HG02870 (cell line): Measurements from ENCODE around the gene TENT5A.

Experiments
- ATAC-seq: cut with Tn5 transposase; IDR thresholded peaks from one replicate; pipeline ENCODE4 v1.9.1; 2021; ENCODE audit warnings: mild to moderate bottlenecking, moderate library complexity; ENCODE audit not compliant: unreplicated experiment

TENT5A gene

GRCh38 chr6:81772741-81773140, 20.3 kb upstream of the TENT5A start:
- ATAC-seq, result peak; percentile 100

GRCh38 chr6:81771097-81771496, 18.6 kb upstream of the TENT5A start:
- ATAC-seq, result no peak

GRCh38 chr6:81770381-81770780, 17.9 kb upstream of the TENT5A start:
- ATAC-seq, result no peak

- ATAC-seq, result no peak
These were observed 17.3 kb upstream of the TENT5A start for GRCh38 chr6:81769824-81770223.

GRCh38 chr6:81768150-81768942, 15.9 kb upstream of the TENT5A start:
- ATAC-seq, result no peak

- no peak for ATAC-seq
These were observed 14.8 kb upstream of the TENT5A start for GRCh38 chr6:81767163-81767891.

- ATAC-seq, result no peak
These were observed 14.1 kb upstream of the TENT5A start for GRCh38 chr6:81766482-81767069.

GRCh38 chr6:81764531-81764930, 12.1 kb upstream of the TENT5A start:
- no peak for ATAC-seq

GRCh38 chr6:81763968-81764367, 11.5 kb upstream of the TENT5A start:
- ATAC-seq, result no peak

GRCh38 chr6:81763051-81763450, 10.6 kb upstream of the TENT5A start:
- ATAC-seq, result no peak

GRCh38 chr6:81762606-81763005, 10.1 kb upstream of the TENT5A start:
- ATAC-seq, result no peak

- ATAC-seq, result no peak
These were observed 9.7 kb upstream of the TENT5A start for GRCh38 chr6:81762132-81762531.

GRCh38 chr6:81761197-81761596, 8.7 kb upstream of the TENT5A start:
- no peak for ATAC-seq

- peak; percentile 50 for ATAC-seq
These were observed 7.3 kb upstream of the TENT5A start for GRCh38 chr6:81759782-81760181.

GRCh38 chr6:81758221-81758620, 5.7 kb upstream of the TENT5A start:
- ATAC-seq, result no peak

GRCh38 chr6:81756690-81757089, 4.2 kb upstream of the TENT5A start:
- no peak for ATAC-seq

- no peak for ATAC-seq
These were observed 3.1 kb upstream of the TENT5A start for GRCh38 chr6:81755551-81755950.

GRCh38 chr6:81754906-81755305, 2.4 kb upstream of the TENT5A start:
- no peak for ATAC-seq

- ATAC-seq, result peak; percentile 29
These were observed 1.5 kb upstream of the TENT5A start for GRCh38 chr6:81753711-81754577.

- peak; percentile 46 for ATAC-seq
These were observed 635 bp upstream of the TENT5A start for GRCh38 chr6:81752921-81753710.
